HG03025 (cell line): Measurements from ENCODE around the gene GOLT1A.

Experiments
- ATAC-seq: cut with Tn5 transposase; IDR thresholded peaks from one replicate; pipeline ENCODE4 v1.9.1; 2021; ENCODE audit warnings: mild to moderate bottlenecking, moderate library complexity; ENCODE audit not compliant: unreplicated experiment, low FRiP score

GOLT1A gene, protein sequence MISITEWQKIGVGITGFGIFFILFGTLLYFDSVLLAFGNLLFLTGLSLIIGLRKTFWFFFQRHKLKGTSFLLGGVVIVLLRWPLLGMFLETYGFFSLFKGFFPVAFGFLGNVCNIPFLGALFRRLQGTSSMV

DNA sequence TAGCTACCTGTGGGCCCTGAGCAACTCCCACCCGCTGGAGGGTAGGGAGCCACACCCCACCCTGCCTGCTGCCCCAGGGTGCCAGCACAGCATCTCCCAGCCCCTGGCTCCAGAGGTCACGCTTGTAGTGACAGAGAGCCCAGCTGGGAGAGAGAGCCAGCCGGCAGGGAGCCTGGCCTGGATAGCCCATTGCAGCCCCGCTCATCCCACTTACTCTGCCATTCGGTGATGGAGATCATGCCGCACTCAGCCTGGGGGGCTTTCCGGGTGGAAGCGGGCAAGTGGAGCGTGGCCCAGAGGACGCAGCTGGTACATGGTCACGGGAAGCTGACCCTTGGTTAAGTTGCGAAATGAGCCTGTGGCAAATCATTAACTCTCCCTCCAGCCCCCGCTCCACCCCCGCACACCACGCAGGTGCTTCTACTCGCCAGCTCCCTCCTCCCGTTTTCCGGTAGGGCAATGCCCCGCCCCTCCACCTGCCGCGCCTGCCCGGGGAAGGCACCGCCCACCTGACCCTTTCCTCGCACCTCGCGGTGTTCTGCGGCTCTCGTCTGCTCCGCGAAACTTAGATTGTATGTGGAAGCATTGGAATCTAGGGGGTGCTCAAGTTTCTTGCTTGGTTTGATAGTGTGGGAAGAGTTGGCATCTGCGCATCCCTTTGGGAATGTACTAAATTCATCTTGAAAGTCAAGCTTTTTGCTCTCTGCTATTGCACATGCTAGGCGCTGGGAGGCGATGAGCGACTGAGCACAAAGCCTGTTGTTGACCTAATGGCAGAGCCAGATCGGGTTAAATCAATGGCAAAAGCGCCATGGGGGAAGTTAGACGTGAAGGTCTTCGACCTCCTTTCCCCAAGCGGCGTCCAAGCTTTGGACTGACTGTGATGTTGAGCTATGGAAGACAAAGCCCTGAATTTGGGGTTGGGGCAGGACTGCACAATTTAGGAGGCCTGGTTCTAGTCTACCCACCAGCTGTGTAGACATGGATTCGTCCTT is at the start of gene GOLT1A:
Gene GOLT1A (minus strand): TSS at position 321 of the 995 bp plus-strand sequence. CDS start 82 bp downstream, at position 239.
- no peak for ATAC-seq

DNA sequence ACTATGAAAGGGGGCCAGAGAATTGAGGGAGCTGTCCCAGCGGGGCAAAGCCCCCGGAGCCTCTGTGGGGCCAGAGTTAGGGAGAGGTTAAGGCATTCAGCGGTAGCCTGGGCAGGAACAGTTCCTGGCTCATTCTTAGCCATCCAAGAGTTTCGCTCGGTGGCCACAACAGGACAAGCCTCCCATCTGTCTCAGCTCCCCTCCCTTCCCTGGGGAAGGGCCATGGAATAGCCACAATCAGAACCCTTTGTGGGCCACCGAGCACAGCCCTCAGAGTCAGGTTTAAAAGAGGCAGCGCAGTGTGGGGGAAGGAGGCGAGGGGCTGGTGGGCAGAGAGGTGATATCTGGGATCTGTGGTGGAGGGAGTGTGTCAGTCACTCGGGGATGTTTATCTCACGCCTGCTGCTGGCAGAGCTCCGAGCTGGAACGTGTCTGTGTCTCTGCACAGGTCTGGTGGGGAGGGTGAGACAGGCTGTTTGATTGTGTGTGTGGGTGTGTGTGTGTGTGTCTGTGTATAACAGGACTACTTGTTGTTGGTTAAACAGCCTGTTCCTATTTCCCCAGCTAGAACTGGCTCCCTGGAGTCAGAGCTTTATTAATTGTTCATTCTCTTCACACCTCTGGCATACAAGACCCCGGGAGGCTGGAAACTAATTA is 49.6 kb upstream of the GOLT1A start:
- no peak for ATAC-seq

DNA sequence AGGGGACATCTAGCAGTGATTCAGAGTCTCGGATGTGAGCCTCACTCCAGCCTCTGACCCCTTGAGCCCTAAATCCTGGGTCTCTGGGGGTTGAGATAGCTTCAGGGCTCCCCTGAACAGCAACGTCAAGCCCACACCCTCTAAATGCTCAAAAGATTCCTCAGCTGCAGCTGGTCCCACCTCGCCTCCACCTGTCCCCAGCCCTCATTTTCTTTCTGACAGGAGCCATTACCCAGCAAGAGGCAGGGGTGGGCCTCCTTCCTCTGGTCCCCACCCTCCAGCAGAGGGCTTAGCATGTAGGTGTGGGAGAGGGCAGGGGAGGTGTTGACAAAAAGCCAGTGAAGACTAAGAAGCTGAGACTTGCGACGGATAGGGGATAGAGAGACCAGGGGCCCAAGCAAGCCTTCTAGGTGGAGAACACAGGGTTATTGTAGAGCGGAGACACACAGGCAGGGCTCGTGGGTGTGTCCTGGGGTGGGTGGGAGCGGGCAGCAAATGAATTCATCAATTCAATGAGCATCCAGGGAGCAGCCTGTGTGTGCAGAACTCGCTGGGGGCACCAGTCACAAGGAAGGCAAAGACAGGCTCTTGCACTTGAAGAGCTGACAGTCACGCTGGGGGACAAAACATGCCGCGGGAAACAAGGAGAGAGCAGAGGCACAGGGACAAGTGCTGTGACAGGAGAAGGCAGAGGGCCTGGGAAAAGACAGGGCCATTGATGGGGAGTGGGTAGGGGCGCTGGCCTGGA is 48.9 kb upstream of the GOLT1A start:
- no peak for ATAC-seq

DNA sequence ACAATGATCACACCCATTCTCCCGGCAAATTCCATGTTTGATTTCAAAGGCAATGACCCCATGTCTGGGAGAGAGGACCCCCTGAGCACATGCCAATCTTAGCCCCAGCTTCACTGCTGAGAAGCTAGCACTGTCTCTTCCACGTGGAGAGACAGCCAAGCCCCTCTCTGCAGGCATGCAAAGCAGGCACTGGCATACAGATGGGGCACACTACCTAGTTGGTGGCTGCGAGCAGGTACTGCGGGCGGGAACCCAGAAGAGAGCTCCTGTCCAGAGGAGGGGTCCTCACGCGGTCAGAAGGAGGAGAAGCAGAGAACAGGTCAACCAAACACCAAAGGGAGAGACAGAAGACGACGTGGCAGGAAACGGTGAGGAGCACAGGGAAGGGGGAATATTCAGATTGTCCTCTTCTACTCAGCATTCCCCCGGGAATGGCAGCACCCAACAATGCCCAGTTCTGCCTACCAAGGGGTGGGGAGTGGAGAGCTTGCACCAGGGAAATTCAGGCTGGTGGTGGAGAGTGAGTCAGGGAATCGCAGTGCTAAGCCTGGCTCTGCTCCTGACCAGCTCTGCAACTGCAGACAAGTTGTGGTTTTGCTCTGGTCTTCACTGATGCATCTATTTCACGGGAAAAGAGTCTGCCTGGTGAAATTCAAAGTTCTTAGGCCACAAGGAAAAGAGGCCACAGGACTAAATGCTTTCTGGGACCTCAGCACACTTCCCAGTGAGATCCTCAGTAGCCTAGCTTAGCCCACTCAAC is 48.1 kb upstream of the GOLT1A start:
- ATAC-seq = no peak

GRCh38 chr1:204261266-204261665 is 47.5 kb upstream of the GOLT1A start:
- no peak for ATAC-seq

DNA sequence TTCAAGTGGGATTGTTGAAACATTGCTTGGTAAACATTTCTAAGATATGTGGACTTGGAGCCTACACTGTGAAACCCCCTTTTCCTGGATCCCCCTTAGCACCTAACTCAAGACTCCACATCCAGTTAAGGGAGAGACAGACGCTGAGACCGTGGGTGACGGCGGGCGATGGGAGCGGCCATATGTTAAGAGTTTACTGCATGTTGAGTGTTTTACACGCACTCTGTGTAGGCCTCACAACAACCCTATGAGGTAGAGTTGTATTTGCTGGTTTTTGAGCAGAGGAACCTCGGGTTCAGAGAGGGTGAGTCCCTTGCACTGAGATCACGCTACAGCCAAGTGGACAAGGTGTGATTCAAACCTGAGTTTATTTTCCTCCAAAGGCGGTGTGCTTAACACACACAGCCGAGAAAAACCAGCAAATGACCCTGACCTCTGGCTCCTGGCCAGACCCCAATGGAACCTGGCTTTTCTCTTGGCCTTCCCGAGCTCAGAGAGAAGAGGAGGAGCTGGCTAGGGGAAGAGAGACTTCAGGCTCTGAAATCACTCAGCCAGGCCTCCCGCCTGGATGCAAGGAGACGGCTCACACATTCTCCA is 46.9 kb upstream of the GOLT1A start:
- ATAC-seq = no peak

- ATAC-seq = no peak
Measured at GRCh38 chr1:204259782-204260181, 46.0 kb upstream of the GOLT1A start.

- ATAC-seq = no peak
Measured at GRCh38 chr1:204259196-204259595, 45.4 kb upstream of the GOLT1A start.

DNA sequence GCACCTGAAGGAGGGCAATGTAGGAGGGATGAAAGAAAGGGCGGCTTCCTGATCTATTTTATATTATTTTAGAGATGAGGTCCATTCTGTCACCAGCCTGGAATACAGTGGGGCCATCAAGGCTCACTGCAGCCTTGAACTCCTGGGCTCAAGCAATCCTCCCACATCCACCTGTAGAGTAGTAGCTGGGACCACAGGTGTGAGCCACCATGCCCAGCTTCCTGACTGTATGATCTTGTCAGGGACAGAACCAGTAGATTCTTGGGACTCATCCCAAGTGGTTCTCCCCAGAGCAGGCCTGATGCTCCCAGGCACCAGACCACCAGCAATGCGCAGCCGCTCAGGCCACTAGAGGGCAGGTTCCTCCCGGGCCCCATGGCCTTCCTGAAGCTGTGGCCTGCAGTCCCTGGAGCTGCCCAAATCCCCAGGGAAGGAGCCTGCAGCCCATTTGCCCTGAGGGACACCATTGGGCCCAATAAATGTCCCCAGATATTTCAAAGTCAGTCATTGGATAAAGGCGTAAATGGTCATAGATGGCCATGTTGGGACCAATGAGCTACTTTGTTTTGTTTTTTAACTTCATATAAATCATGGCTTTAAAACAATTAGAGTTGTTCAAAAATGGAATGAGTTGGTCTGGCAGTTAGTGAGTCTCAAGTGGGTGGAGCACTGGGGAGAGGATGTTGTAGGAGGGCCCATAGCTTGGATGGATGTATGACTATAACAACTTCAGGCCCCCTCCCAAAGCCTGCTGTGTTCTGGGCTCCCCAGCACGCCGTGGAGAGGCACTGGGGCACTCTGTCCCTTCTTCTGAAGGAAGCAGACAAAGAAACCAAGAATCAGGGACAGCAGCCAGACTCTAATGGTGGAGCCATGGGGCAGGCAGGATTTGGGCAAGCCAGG is 44.7 kb upstream of the GOLT1A start:
- no peak for ATAC-seq

DNA sequence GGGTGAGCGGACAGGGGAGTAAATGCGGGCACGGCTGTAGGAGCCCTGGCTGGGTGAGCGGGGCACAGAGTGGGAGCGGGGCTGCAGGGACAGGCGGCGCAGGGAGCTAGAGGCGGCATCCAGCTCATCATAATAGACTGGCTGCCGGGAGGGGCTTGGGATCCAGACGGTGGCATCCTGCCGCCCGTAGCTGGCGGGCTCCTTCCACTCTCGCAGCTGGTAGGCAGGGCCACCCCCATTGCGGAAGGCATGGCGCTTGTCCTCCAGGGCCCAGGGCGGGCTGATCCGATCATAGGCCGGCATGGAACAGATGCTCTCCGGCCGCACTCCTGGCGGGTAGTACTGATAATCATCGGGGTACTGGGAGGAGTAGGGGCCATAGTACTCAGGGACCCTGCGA is 43.7 kb upstream of the GOLT1A start:
- ATAC-seq = no peak

GRCh38 chr1:204256531-204256930 is 42.7 kb upstream of the GOLT1A start:
- no peak for ATAC-seq

DNA sequence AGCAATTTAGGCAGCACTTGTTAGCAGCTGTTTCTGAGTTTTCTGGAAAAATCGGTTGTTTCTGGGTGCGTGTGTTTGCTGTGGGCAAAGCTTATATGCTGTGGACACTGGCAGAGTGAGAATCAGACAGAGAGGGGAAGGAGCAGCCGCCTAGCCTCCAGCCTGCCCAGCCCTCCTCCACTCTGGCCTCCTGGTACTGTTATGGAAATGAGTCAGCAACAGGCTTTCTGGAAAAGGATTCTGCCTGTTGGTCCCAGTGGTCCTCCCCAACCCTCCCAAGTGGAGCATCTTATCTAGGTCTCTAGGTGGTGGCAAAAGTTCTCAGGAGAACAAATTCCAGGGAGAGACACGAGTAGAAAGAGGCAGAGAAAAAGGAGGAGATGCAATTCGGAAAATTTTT is 42.2 kb upstream of the GOLT1A start:
- no peak for ATAC-seq

DNA sequence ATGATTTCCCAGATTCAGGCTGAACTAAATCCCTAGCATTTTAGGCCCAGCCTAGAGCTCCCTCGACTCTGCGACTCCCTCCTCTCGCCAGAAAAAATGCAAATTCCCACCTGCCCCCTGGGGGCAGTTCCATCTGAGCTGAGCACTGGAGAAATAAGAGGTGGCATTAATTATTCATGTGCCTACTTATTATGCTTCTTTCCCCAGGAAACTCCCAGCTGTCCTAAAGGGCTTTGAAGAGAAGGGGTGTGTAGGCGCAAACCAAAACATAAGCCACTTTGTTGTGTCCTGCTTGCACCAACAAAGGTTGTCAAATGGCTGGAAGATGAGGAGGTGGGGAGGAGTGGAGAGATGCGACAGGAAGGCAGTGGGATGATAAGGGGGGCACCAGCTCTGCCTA is 41.4 kb upstream of the GOLT1A start:
- no peak for ATAC-seq

DNA sequence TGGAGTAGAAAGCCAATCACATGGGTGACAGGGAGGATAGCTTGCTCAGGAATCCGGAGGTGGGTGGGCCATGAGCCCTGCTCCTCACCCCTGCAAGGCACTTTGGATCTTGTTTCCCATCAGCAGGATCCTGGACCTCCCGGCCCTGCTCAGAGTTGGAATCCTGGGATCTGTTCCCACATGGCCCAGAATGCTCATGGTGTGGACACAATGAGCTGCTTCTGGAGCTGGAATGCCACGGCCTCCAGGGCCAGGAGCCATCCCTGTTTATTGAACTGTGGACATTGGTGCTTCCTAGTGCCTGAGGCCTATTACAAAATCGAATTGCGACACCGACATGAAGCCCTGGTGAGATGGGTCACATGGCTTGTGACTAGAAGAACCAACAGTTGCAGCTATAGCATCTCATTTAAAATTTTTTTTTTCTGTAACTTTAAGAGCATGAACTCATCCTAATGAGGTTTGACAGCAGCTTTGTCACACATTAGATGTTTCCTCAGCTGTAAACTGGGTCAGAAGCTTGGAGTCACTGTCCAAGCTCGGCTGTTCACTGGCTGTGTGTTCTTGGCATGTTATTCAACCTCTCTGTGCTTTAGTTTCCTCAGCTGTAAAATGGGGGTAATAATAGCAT is 40.4 kb upstream of the GOLT1A start:
- no peak for ATAC-seq

DNA sequence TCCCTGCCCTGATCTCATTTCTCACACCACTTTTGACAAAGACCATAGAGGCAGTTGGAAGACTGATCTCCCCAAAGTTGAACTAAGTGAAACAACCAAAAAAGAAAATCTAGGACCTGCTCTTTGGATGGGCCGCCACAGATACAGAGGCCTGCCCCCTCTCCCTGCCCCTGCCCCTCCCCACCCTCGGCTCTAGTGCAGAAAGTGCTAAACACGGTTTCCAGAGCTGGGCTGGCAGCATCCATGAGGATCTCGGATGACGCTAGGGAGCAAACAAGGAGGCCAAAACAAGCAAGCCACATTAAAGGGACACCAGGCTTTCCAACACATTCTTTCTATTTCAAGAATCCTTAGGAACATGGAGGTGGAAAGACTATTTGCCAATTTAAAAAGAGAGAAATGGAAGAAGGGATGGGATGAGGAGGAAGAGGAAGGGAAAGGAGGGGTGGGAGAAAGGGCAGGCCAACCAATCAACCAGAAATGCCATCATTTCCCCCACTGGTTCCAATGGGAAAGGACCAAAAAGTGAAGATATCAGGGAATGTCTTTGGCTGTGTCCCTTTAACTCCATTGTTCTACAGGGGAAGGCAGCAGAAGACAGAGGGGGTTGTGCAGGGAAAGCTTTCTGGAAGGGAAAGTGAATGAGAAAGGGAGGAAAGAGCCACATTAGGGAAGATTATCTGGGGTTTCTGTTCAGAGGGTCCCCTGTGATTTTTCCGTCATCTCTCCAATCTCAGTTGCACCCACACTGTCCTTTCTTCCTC is 38.3 kb upstream of the GOLT1A start:
- no peak for ATAC-seq

DNA sequence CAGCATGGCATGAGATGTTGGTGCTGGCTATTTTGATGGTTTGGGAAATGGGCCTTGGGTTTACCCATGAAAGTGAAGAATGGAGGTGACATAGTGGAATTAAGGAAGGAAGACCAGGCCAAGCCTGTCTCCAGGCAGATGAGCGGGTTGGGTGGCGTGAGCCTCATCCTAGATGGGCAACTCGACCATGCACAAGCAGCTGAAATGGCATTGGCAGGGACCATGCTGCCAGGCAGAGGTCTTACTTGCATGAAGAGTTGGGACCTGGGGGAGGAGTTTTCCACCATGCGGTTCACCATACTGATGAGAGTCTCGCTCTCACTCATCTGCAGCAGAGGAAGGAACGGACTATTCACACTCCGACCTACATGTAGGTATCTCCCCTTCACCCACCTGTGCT is 37.5 kb upstream of the GOLT1A start:
- no peak for ATAC-seq

- ATAC-seq = no peak
Measured at GRCh38 chr1:204250428-204251030, 36.7 kb upstream of the GOLT1A start.
